Measurements from ENCODE around the gene ERBB4.

ERBB4 gene

GRCh38 chr2:211955648-211956047 is 583.0 kb downstream of the ERBB4 start:
- DNase-seq (ENCODE audit: low read depth in 2 of 2): no peak
- no peak for TF ChIP-seq CTCF (IDR thresholded peaks at IDR 0.05; ENCODE audit: low read depth, low read length)
- no peak overlapping the region for H3K4me3 ChIP-seq (replicated peaks in 1 of 2; ENCODE audit: low read depth in 2 of 2, low read length in 2 of 2)

- DNase-seq (ENCODE audit: low read depth in 2 of 2): no peak
- no peak for TF ChIP-seq CTCF (IDR thresholded peaks at IDR 0.05; ENCODE audit: low read depth, low read length)
- H3K4me3 ChIP-seq (replicated peaks in 1 of 2; ENCODE audit: low read depth in 2 of 2, low read length in 2 of 2): no peak overlapping the region
These were observed 589.7 kb downstream of the ERBB4 start for GRCh38 chr2:211948932-211949331.

GRCh38 chr2:211946960-211947359 is 591.6 kb downstream of the ERBB4 start:
- DNase-seq (ENCODE audit: low read depth in 2 of 2): no peak
- no peak overlapping the region for H3K4me3 ChIP-seq (replicated peaks in 1 of 2; ENCODE audit: low read depth in 2 of 2, low read length in 2 of 2)
- TF ChIP-seq CTCF (IDR thresholded peaks at IDR 0.05; ENCODE audit: low read depth, low read length): no peak

- no peak for TF ChIP-seq CTCF (IDR thresholded peaks at IDR 0.05; ENCODE audit: low read depth, low read length)
- no peak for DNase-seq (ENCODE audit: low read depth in 2 of 2)
- H3K4me3 ChIP-seq (replicated peaks in 1 of 2; ENCODE audit: low read depth in 2 of 2, low read length in 2 of 2): no peak overlapping the region
These were observed 594.0 kb downstream of the ERBB4 start for GRCh38 chr2:211944572-211944971.

- no peak for TF ChIP-seq CTCF (IDR thresholded peaks at IDR 0.05; ENCODE audit: low read depth, low read length)
- no peak for DNase-seq (ENCODE audit: low read depth in 2 of 2)
- no peak overlapping the region for H3K4me3 ChIP-seq (replicated peaks in 1 of 2; ENCODE audit: low read depth in 2 of 2, low read length in 2 of 2)
These were observed 596.4 kb downstream of the ERBB4 start for GRCh38 chr2:211942153-211942552.

- TF ChIP-seq CTCF (IDR thresholded peaks at IDR 0.05; ENCODE audit: low read depth, low read length): no peak
- DNase-seq (ENCODE audit: low read depth in 2 of 2): no peak
- H3K4me3 ChIP-seq (replicated peaks in 1 of 2; ENCODE audit: low read depth in 2 of 2, low read length in 2 of 2): no peak overlapping the region
These were observed 597.3 kb downstream of the ERBB4 start for GRCh38 chr2:211941216-211941747.

GRCh38 chr2:211939177-211939576 is 599.4 kb downstream of the ERBB4 start:
- H3K4me3 ChIP-seq (replicated peaks in 1 of 2; ENCODE audit: low read depth in 2 of 2, low read length in 2 of 2): no peak overlapping the region
- TF ChIP-seq CTCF (IDR thresholded peaks at IDR 0.05; ENCODE audit: low read depth, low read length): no peak
- no peak for DNase-seq (ENCODE audit: low read depth in 2 of 2)

Data from cardiac fibroblast (primary cell).